HL-60 (cell line): ENCODE measurements around the gene DYNLRB1.

Experiments used
- CTCF ChIP-seq: IDR thresholded peaks from one replicate; pipeline ENCODE4 v1.5.1; 2011; ENCODE audit warnings: low read length, control low read depth, inconsistent platforms; ENCODE audit not compliant: insufficient read depth
- GABPA ChIP-seq: IDR thresholded peaks from 2 replicates; pipeline ENCODE4 v1.6.1; 2012; ENCODE audit warnings: low read depth
- POLR2AphosphoS5 ChIP-seq: IDR thresholded peaks from 2 replicates; pipeline ENCODE4 v1.6.1; 2012; ENCODE audit warnings: low read depth

GRCh38 chr20:34549929-34550305, 33.7 kb downstream of the DYNLRB1 start:
- TF ChIP-seq CTCF (no peak), GABPA (no peak), POLR2AphosphoS5 (no peak)
